ENCODE results near the gene EIF1.

DNA sequence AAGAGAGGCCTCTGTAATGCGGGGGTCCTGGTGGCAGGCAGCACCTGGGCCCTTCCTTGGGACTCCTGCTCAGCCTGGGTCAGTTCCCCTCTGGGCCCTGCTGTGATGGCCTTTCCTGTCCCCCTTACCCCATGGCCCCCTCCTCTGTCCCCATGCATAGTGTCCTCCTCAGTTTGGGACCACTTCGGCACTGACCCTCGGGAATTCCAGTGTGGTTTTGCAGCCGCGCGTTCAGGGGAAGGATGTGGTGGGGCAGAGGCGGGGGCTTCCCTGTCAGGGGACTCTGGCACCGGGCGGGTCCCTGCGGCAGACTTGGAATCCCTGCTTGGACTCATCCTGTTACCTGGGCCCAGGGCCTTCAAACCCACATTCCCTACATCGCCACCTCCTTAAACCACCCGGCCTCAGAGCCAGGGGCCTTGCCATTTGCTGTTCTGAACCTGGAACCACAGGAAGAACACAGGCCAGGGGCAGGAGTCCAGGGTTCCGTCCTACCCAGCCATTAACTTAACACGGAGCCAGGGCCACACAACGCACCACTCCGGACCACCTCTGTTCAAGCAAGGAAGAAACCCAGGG is 31.4 kb upstream of the EIF1 start:
- TF ChIP-seq, protein P1, sequence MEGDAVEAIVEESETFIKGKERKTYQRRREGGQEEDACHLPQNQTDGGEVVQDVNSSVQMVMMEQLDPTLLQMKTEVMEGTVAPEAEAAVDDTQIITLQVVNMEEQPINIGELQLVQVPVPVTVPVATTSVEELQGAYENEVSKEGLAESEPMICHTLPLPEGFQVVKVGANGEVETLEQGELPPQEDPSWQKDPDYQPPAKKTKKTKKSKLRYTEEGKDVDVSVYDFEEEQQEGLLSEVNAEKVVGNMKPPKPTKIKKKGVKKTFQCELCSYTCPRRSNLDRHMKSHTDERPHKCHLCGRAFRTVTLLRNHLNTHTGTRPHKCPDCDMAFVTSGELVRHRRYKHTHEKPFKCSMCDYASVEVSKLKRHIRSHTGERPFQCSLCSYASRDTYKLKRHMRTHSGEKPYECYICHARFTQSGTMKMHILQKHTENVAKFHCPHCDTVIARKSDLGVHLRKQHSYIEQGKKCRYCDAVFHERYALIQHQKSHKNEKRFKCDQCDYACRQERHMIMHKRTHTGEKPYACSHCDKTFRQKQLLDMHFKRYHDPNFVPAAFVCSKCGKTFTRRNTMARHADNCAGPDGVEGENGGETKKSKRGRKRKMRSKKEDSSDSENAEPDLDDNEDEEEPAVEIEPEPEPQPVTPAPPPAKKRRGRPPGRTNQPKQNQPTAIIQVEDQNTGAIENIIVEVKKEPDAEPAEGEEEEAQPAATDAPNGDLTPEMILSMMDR (IDR thresholded peaks at IDR 0.05; ENCODE audit: poor library complexity): no peak
- TF ChIP-seq EZH2 (IDR thresholded peaks at IDR 0.05; ENCODE audit: borderline replicate concordance): no peak
- no peak for TF ChIP-seq EZH2phosphoT487 (IDR thresholded peaks at IDR 0.05; ENCODE audit: low read depth, severe bottlenecking, unreplicated experiment)
